ENCODE results near the gene RAP1GDS1.
"Not testable (repeated sequence)": the region's sequence is repeated elsewhere in the genome, so short reads cannot be mapped to it uniquely, and the experiment has no call there.

The RAP1GDS1 gene

GRCh38 chr4:98260579-98261404, at the start of gene RAP1GDS1:
RAP1GDS1 (plus strand) TSS chr4:98261384; CDS start chr4:98261566, 182 bp downstream.
- peak; percentile 87 for DNase-seq

- DNase-seq, result no peak
These were observed 38.9 kb upstream of the RAP1GDS1 start for GRCh38 chr4:98222306-98222705.

GRCh38 chr4:98226396-98226795, 34.8 kb upstream of the RAP1GDS1 start:
- DNase-seq, result no peak

GRCh38 chr4:98230961-98231360, 30.2 kb upstream of the RAP1GDS1 start:
- no peak for DNase-seq

- DNase-seq, result no peak
These were observed 29.0 kb upstream of the RAP1GDS1 start for GRCh38 chr4:98232202-98232601.

- DNase-seq, result no peak
These were observed 24.0 kb upstream of the RAP1GDS1 start for GRCh38 chr4:98237204-98237603.

- DNase-seq, result no peak
These were observed 19.1 kb upstream of the RAP1GDS1 start for GRCh38 chr4:98242063-98242462.

- no peak for DNase-seq
These were observed 18.6 kb upstream of the RAP1GDS1 start for GRCh38 chr4:98242538-98242937.

GRCh38 chr4:98245226-98245625, 16.0 kb upstream of the RAP1GDS1 start:
- no peak for DNase-seq

- no peak for DNase-seq
These were observed 12.2 kb upstream of the RAP1GDS1 start for GRCh38 chr4:98248934-98249333.

GRCh38 chr4:98249831-98250230, 11.4 kb upstream of the RAP1GDS1 start:
- DNase-seq, result no peak

GRCh38 chr4:98253499-98253898, 7.7 kb upstream of the RAP1GDS1 start:
- no peak for DNase-seq

GRCh38 chr4:98260047-98260578, 1.1 kb upstream of the RAP1GDS1 start:
- no peak for DNase-seq

- no peak for DNase-seq
These were observed 464 bp downstream of the RAP1GDS1 start for GRCh38 chr4:98261405-98262291.

GRCh38 chr4:98262431-98262830, 1.2 kb downstream of the RAP1GDS1 start:
- DNase-seq, result no peak

- DNase-seq, result no peak
These were observed 6.3 kb downstream of the RAP1GDS1 start for GRCh38 chr4:98267498-98267897.

GRCh38 chr4:98275145-98275544, 14.0 kb downstream of the RAP1GDS1 start:
- no peak for DNase-seq

- no peak for DNase-seq
These were observed 22.3 kb downstream of the RAP1GDS1 start for GRCh38 chr4:98283219-98284189.

GRCh38 chr4:98284640-98285046, 23.5 kb downstream of the RAP1GDS1 start:
- no peak for DNase-seq

- DNase-seq, result no peak
These were observed 24.5 kb downstream of the RAP1GDS1 start for GRCh38 chr4:98285676-98286075.

- no peak for DNase-seq
These were observed 26.1 kb downstream of the RAP1GDS1 start for GRCh38 chr4:98287328-98287727.

- DNase-seq, result not testable (repeated sequence)
These were observed 27.5 kb downstream of the RAP1GDS1 start for GRCh38 chr4:98288671-98289070.
